ENCODE data around the gene AMPD3.

DNA sequence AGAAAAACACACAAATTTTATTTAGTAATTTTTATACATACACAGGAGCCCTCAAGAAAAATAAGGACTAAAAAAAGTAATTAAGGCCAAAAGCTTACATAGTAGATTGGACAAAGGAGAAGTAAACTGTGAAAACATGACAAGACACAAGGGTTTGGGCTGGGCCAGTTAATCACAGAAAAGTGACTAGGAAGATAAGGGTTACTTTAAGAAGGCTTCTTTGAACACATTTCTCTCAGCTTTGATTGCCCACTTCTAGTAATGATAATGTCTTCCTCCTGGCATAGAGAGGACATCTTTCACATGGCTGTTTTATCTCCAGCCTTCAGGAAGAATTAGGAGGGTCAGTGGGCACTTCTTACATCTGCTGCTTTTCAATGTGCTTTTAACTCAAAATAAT, 82.5 kb downstream of the AMPD3 start:
- no peak for TF ChIP-seq CTCF (IDR thresholded peaks at IDR 0.05)
- no peak for TF ChIP-seq POLR2A (IDR thresholded peaks at IDR 0.05; ENCODE audit: low read depth)
